ENCODE measurements around the gene NCOA6. TPM values are rescaled to one million over a fixed set of nuclear protein-coding genes. Genes with fewer than 3 reads are reported as not detected.

Gene NCOA6
- total RNA-seq, 4 donors from 2014 or later = 26.5 to 33.8 (median 32.3) TPM

GRCh38 chr20:34849778-34850177, 24.3 kb upstream of the NCOA6 start:
- WGBS, 2 donors = 81 to 98% methylated on average over 2 to 9 of the region's 9 CpGs
- DNase-seq = no peak
- Histone ChIP-seq H3K36me3 (peaks cover 16 to 21% of the 10 kb centered on the region in 2 donors), H3K9me3 (no peaks in the 10 kb centered on the region), H3K4me1 (no peaks in the 10 kb centered on the region), H3K27ac (no peak overlapping the region), H3K27me3 (no peaks in the 10 kb centered on the region), H3K4me3 (replicated peaks in 1 of 3) (no peak overlapping the region)
- TF ChIP-seq POLR2A (IDR thresholded peaks at IDR 0.05) (no peak), CTCF (IDR thresholded peaks at IDR 0.05) (no peak)
- intact Hi-C loops (cut with DNase I) = no loop called here

DNA sequence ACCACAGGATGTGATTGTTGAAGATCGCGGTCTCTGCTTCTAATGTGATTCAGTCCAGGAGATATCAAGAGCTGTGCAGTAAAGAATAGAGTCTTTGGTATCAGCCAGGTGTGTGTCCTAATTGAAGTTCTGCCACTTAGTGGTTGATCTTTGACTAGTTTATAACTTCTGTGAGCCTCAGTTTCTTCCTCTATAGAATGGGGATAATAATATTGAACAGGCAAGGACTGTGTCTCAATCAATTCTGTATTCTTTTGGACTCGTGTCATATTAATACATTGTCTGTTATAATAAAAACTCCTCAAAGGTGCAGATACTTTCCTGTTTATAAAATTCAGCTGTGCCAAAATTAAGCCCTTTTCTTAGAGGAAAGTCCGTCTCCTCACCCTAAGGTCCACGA, 23.1 kb upstream of the NCOA6 start:
- Histone ChIP-seq H3K27ac (no peak overlapping the region), H3K9me3 (no peaks in the 10 kb centered on the region), H3K4me1 (no peaks in the 10 kb centered on the region), H3K36me3 (peaks cover 16 to 21% of the 10 kb centered on the region in 2 donors), H3K4me3 (replicated peaks in 1 of 3) (no peak overlapping the region), H3K27me3 (no peaks in the 10 kb centered on the region)
- intact Hi-C loops (cut with DNase I) = no loop called here
- TF ChIP-seq CTCF (IDR thresholded peaks at IDR 0.05) (no peak), POLR2A (IDR thresholded peaks at IDR 0.05) (no peak)
- DNase-seq = no peak
- 96% methylated on average over 5 of the region's 5 CpGs for WGBS, 2 donors

DNA sequence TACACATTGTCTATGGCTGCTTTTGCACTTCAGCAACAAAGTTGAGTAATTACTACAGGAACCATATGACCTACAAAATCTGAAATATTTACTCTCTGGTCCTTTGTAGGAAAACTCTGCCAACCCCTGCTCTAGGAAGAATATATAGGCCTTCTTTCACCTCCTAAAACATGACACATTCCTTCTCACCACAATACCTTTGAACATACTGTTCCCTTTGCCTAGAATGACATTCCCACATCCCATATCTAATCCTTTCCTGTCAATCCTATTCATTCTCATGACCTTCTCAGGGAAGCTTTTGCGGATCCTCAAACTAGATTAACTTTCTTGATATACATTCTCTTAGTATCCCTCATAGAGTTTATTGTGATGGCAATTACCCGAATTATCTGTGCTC, 18.0 kb upstream of the NCOA6 start:
- TF ChIP-seq POLR2A (IDR thresholded peaks at IDR 0.05) = no peak
- no peak for TF ChIP-seq CTCF (IDR thresholded peaks at IDR 0.05)
- DNase-seq = no peak
- no peaks in the 10 kb centered on the region for H3K4me1 ChIP-seq
- no peak overlapping the region for H3K4me3 ChIP-seq (replicated peaks in 1 of 3)
- no peaks in the 10 kb centered on the region for H3K27me3 ChIP-seq
- WGBS, 2 donors = 98 to 99% methylated on average over 2 of the region's 2 CpGs
- H3K36me3 ChIP-seq = no peaks in the 10 kb centered on the region
- no peak overlapping the region for H3K27ac ChIP-seq
- no peaks in the 10 kb centered on the region for H3K9me3 ChIP-seq
- intact Hi-C loops (cut with DNase I) = no loop called here

GRCh38 chr20:34842143-34842542, 16.7 kb upstream of the NCOA6 start:
- Histone ChIP-seq H3K27ac (no peak overlapping the region), H3K36me3 (no peaks in the 10 kb centered on the region), H3K4me3 (replicated peaks in 1 of 3) (no peak overlapping the region), H3K27me3 (no peaks in the 10 kb centered on the region), H3K9me3 (no peaks in the 10 kb centered on the region), H3K4me1 (no peaks in the 10 kb centered on the region)
- WGBS, 2 donors = 75 to 82% methylated on average over 2 of the region's 2 CpGs
- TF ChIP-seq CTCF (IDR thresholded peaks at IDR 0.05) (no peak), POLR2A (IDR thresholded peaks at IDR 0.05) (no peak)
- intact Hi-C loops (cut with DNase I) = no loop called here
- no peak for DNase-seq

DNA sequence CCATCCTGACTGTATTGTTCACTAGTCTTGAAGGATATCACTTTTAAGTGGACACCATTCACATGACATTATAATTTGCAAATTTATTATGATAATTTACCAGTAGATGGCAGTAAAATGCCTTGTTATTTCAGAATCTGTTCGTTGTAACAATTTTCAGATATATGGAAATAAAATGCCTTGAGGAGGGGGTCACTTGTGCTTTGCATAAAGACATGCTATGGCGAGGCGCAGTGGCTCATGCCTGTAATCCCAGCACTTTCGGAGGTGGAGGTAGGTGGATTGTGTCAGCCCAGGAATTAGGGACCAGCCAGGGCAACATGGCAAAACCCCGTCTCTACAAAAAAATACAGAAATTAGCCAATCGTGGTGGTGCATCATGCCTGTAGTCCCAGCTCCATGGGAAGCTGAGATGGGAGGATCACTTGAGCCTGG, 9.0 kb upstream of the NCOA6 start:
- 55 to 56% methylated on average over 6 of the region's 6 CpGs for WGBS, 2 donors
- TF ChIP-seq CTCF (IDR thresholded peaks at IDR 0.05) (peak in 5 of 6 experiments; percentile 14 to 60 (median 42)), POLR2A (IDR thresholded peaks at IDR 0.05) (no peak)
- Histone ChIP-seq H3K9me3 (no peaks in the 10 kb centered on the region), H3K27ac (no peak overlapping the region), H3K36me3 (no peaks in the 10 kb centered on the region), H3K4me1 (no peaks in the 10 kb centered on the region), H3K4me3 (replicated peaks in 1 of 3) (no peak overlapping the region), H3K27me3 (no peaks in the 10 kb centered on the region)
- DNase-seq = no peak
- intact Hi-C loops (cut with DNase I) = no loop called here

Data from thyroid gland (tissue), 4 donors.